Mucosa of stomach (tissue), 1 donor: ENCODE measurements around the gene WDTC1.
A peak's percentile ranks its signal among the peaks of the same experiment; 100 is the strongest.

Experiments used
- H3K27me3 ChIP-seq: one replicate; pipeline ENCODE4 v1.7.0; 2013; ENCODE audit warnings: mild to moderate bottlenecking, low read length; ENCODE audit not compliant: control insufficient read depth, insufficient read depth
- H3K36me3 ChIP-seq: one replicate; pipeline ENCODE4 v1.7.0; 2013; ENCODE audit warnings: low read length; ENCODE audit not compliant: control insufficient read depth, insufficient read depth
- H3K4me1 ChIP-seq: one replicate; pipeline ENCODE4 v1.7.0; 2013; ENCODE audit warnings: mild to moderate bottlenecking, low read length; ENCODE audit not compliant: control insufficient read depth, insufficient read depth
- H3K4me3 ChIP-seq: one replicate; pipeline ENCODE4 v1.7.0; 2013; ENCODE audit warnings: low read length
- H3K9ac ChIP-seq: one replicate; pipeline ENCODE4 v1.7.0; 2013; ENCODE audit warnings: mild to moderate bottlenecking, low read length, moderate library complexity
- H3K9me3 ChIP-seq: one replicate; pipeline ENCODE4 v1.7.0; 2013; ENCODE audit warnings: mild to moderate bottlenecking, low read length, moderate library complexity; ENCODE audit not compliant: control insufficient read depth
- donor health status: Pancreatic carcinoma.

Gene WDTC1

DNA sequence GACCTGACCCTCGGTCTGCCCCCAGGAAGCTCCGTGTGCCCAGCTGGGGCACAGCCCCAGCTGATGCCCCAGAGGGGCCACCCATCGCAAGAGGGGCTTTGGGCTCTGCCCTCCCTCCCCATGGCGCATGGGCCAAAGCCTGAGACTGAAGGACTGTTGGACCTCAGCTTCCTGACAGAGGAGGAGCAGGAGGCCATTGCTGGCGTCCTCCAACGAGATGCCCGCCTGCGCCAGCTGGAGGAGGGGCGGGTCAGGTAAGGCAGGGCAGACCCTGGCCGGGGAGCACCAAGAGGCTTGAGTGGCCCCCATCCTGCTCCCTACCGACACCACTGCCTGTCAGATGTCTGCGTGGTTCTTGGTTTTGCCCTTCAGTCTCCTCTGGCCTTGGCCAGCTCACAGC is 110.8 kb downstream of the WDTC1 start:
- Histone ChIP-seq H3K36me3 (no peaks in the 10 kb centered on the region), H3K9me3 (no peaks in the 10 kb centered on the region), H3K4me1 (peaks cover 41% of the 10 kb centered on the region), H3K4me3 (no peak overlapping the region), H3K9ac (no peak overlapping the region), H3K27me3 (peaks cover 5% of the 10 kb centered on the region)

DNA sequence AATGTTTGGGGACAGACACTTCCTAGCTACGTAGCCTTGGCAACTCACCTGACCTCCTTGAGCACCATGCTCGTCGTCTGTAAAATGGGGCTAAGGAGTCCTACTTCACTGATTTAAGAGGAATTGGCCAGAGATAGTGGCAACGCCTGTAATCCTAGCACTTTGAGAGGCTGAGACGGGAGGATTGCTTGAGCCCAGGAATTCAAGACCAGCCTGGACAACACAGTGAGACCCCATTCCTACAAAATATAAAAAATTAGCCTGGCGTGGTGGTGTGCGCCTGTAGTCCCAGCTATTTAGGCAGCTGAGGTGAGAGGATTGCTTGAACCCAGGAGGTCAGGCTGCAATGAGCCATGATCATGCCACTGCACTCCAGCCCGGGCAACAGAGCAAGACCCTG is 111.9 kb downstream of the WDTC1 start:
- no peaks in the 10 kb centered on the region for H3K9me3 ChIP-seq
- no peak overlapping the region for H3K4me3 ChIP-seq
- peaks cover 40% of the 10 kb centered on the region for H3K4me1 ChIP-seq
- no peaks in the 10 kb centered on the region for H3K36me3 ChIP-seq
- H3K9ac ChIP-seq, result no peak overlapping the region
- H3K27me3 ChIP-seq, result peaks cover 5% of the 10 kb centered on the region

DNA sequence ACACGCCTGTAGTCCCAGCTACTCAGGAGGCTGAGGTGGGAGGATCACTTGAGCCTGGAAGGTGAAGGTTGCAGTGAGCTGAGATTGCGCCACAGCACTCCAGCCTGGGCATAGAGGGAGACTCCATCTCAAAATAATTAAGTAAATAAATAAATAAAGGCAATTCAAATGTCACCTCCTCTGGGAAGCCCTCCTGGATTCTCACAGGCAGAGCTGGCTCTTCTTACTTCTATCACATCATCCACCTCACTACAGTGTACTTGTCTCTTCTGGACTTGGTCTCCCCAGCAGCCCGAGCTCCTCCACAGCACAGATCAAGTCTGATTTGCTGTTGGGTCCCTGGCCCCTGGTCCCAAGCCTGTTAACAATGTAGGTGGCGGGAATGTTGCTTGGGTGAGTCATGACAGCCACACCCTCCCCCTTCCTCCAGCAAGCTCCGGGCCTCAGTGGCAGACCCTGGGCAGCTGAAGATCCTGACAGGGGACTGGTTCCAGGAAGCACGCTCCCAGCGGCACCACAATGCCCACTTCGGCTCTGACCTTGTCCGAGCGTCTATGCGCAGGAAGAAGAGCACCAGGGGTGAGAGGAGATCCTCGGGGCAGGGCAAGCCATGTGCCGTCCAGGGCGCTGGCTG is 112.7 kb downstream of the WDTC1 start:
- Histone ChIP-seq H3K36me3 (no peaks in the 10 kb centered on the region), H3K4me3 (no peak overlapping the region), H3K27me3 (peaks cover 5% of the 10 kb centered on the region), H3K4me1 (peaks cover 36% of the 10 kb centered on the region), H3K9me3 (no peaks in the 10 kb centered on the region), H3K9ac (no peak overlapping the region)

DNA sequence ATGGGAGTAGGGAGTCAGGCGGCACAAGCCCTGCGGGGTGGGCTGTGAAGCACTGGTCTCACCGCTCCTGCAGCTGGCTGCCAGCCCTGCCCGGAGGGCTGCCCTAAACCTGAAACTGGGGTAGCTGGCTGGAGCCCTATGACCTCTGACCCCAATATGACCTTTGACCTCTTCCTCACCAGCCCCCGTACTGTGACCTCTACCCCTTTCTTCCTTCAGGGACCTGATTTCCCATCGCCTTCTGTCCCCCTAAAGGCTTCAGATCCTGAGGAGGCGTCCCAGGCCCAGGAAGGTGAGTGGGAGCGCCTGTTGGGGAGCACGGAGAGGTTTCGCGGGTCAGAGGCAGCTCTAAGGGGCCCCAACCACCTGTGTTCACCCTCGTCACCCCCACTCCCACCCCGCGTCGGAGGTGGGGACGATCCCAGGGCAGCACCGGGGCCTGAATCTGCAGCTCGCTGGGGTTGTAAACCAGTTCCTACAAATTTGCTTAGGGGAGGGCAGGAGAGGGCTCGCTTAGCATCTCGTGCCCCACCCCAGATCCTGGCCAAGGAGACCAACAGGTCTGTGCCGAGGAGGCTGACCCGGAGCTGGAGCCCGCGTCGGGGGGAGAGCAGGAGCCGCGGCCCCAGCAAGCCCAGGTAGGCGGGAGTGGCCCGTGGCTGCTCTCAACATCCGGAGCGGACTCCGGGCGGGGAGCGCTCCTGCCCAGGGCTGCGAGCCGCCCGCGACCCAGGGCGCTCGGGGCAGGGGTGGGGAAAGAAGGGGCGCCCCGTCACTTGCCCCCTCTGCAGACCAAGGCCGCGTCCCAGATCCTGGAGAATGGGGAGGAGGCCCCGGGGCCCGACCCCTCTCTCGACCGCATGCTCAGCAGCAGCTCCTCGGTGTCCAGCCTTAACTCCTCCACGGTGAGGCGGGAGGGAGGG is 114.7 kb downstream of the WDTC1 start:
- peak overlapping the region; percentile 18 for H3K4me3 ChIP-seq
- H3K9me3 ChIP-seq, result no peaks in the 10 kb centered on the region
- no peaks in the 10 kb centered on the region for H3K36me3 ChIP-seq
- peak overlapping the region; percentile 61 for H3K9ac ChIP-seq
- peaks cover 5% of the 10 kb centered on the region for H3K27me3 ChIP-seq
- peaks cover 21% of the 10 kb centered on the region for H3K4me1 ChIP-seq

DNA sequence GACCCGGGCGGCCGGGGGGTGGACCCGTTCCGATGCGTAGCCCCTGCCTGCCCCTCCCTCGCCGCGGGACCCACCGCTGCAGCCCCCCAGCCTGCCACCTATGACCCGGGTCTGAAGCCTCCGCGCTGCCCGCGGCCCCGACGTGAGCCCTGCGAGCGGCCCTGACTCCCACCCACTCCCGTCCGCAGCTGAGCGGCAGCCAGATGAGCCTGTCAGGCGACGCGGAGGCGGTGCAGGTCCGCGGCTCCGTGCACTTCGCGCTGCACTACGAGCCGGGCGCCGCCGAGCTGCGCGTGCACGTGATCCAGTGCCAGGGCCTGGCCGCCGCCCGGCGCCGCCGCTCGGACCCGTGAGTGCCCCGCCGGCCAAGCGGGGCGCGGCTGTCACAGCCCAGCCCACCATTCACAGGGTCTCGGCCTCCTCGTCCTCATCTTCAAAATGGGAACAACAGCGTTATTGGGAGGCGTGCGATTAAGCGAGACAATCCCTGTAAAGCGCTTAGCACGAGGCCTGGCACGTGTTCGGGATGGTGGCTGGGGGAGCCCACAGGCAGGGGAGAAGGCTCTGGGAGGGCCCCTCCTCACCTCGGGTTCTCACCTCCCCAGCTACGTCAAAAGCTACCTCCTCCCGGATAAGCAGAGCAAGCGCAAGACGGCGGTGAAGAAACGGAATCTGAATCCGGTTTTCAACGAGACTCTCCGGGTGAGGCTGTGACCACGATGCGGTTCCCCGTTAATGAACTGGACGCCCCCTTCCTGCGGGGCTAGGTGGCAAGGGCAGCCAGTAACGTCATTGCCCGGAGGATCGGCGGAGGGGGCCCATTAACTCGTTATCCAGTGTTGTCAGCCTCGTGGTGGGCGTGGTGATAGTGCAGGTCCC is 115.6 kb downstream of the WDTC1 start:
- Histone ChIP-seq H3K27me3 (peaks cover 5% of the 10 kb centered on the region), H3K4me1 (peaks cover 21% of the 10 kb centered on the region), H3K9me3 (no peaks in the 10 kb centered on the region), H3K4me3 (peak overlapping the region; percentile 18), H3K9ac (peak overlapping the region; percentile 61), H3K36me3 (no peaks in the 10 kb centered on the region)

DNA sequence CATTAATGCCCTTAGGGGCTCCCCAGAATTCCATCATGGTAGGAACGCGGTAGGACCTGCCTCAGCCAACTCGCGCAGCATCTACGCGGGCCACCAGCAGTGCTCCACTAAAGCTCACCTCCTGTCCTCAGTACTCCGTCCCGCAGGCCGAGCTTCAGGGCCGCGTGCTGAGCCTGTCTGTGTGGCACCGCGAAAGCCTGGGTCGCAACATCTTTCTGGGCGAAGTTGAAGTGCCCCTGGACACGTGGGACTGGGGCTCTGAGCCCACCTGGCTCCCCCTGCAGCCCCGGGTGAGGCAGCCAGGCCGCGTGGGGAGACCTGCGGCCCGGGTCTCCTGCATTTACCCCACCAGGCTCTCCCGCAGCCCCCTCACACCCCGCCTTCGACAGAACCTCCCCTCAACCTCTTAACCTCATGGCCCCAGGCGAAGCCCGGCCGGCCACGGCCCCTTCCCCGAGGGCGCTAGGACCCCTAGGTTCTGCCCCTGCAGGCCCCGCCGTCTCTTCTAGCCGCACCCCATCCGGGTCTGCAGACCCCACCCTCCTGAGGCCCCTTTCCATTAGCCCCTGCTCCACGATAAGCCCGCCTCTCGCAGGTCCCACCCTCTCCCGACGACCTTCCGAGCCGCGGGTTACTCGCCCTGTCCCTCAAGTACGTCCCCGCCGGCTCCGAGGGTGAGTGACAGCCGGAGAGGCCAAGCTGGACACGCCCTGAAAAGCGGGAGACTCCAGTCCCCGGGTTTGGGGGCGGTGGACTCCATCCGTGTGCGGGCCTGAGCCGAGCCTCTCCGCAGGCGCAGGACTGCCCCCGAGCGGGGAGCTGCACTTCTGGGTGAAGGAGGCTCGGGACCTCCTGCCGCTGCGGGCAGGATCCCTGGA is 116.5 kb downstream of the WDTC1 start:
- H3K4me3 ChIP-seq, result no peak overlapping the region
- no peaks in the 10 kb centered on the region for H3K36me3 ChIP-seq
- H3K27me3 ChIP-seq, result peaks cover 5% of the 10 kb centered on the region
- no peak overlapping the region for H3K9ac ChIP-seq
- H3K4me1 ChIP-seq, result peaks cover 21% of the 10 kb centered on the region
- H3K9me3 ChIP-seq, result no peaks in the 10 kb centered on the region

DNA sequence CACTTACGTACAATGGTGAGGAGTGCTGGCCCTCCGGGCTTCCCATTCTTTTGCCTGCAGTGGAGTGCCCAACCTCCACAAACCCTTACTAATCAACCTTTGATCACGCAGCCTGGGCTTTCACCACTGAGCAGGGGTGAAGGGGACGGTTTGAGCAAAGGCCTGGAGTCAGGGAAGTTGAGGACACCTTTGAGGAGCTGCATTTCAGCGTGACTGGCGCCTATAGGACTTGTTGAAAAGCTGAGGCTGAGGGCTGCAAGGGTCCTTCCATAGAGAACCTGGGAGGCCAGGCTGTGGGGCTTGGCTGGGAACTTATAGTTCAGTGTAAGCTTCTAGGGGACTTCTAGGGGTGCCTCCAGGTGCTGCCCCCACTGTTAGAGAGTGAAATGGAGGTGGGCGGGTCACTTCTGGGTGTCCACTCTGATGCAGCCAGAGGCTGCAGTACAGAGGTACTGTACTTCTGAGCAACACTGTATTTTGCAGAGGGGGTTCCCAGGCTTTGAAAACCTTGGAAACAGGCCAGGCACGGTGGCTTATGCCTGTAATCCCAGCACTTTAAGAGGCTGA is 117.2 kb downstream of the WDTC1 start:
- Histone ChIP-seq H3K27me3 (peaks cover 5% of the 10 kb centered on the region), H3K9me3 (no peaks in the 10 kb centered on the region), H3K4me3 (no peak overlapping the region), H3K4me1 (peaks cover 28% of the 10 kb centered on the region), H3K9ac (no peak overlapping the region), H3K36me3 (no peaks in the 10 kb centered on the region)

DNA sequence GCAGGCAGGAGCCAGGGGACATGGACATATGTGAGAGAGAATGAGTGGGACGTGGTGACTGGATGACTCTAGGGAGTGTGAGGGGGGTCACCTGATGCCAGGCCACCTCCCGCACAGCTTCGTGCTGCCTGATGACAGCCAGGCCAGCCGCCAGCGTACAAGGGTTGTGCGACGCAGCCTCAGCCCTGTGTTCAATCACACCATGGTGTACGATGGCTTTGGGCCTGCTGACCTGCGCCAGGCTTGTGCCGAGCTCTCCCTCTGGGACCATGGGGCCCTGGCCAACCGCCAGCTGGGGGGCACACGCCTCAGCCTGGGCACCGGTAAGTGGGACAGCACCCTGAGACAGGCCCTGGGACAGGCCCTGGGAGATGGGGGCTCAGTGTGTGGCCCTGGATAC is 118.7 kb downstream of the WDTC1 start:
- Histone ChIP-seq H3K9me3 (no peaks in the 10 kb centered on the region), H3K36me3 (no peaks in the 10 kb centered on the region), H3K9ac (no peak overlapping the region), H3K4me3 (no peak overlapping the region), H3K4me1 (peaks cover 36% of the 10 kb centered on the region), H3K27me3 (peaks cover 5% of the 10 kb centered on the region)

DNA sequence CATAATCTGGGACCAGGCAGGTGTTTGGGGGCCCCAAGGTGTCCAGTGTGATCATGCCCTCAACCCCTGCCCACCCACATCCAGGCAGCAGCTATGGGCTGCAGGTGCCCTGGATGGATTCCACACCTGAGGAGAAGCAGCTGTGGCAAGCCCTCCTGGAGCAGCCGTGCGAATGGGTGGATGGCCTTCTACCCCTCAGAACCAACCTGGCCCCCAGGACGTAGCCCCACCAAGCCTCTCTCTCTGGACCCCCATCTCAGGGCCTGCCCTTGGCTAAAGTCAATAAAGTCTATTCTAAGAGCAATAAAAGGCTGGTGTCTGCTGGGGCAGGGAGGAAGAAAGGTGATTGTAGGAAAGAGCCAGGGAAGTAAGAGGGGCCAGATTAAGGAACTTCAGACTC is 119.2 kb downstream of the WDTC1 start:
- peaks cover 5% of the 10 kb centered on the region for H3K27me3 ChIP-seq
- H3K4me3 ChIP-seq, result no peak overlapping the region
- no peaks in the 10 kb centered on the region for H3K9me3 ChIP-seq
- H3K4me1 ChIP-seq, result peaks cover 36% of the 10 kb centered on the region
- H3K36me3 ChIP-seq, result no peaks in the 10 kb centered on the region
- no peak overlapping the region for H3K9ac ChIP-seq

DNA sequence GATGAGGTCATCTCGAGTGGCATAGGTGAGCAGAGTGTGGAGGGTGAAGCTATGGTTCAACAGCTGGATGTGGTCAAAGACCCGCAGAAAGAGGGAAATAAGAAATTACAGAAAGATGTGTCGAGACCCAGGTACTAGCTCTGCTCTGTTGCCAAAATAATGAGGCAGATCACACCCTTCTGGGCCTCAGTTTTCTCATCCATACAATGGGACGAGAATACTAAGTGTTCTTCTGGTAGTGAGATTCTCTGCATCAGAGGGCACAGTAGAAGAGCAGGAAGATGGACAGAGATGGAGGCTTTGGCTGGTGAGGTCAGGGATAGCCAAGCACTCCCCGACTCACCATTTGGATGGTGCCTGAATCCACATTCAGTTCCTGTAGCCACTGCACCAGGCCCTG is 121.3 kb downstream of the WDTC1 start:
- Histone ChIP-seq H3K9me3 (no peaks in the 10 kb centered on the region), H3K4me3 (no peak overlapping the region), H3K4me1 (peaks cover 22% of the 10 kb centered on the region), H3K36me3 (no peaks in the 10 kb centered on the region), H3K27me3 (no peaks in the 10 kb centered on the region), H3K9ac (no peak overlapping the region)

DNA sequence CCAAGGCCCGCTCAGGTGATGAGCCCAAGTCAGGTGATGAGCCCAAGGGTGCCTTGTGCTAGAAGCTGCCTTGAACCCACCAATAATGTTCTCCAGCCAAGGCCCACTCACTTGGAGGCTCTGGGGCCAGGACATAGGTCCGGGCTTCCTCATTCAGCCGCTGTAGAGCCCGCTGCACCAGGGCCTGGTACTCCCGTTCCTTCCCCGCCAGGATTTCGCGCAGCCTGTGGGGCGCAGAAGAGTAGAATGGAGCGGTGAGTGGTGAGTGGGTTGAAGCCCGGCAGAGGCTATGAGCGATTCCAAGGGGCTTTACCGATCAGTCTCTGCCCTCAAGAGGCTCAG is 121.8 kb downstream of the WDTC1 start:
- Histone ChIP-seq H3K4me1 (peaks cover 19% of the 10 kb centered on the region), H3K27me3 (no peaks in the 10 kb centered on the region), H3K4me3 (no peak overlapping the region), H3K9me3 (no peaks in the 10 kb centered on the region), H3K36me3 (no peaks in the 10 kb centered on the region), H3K9ac (no peak overlapping the region)
